NCI-H82 treated with DMSO at 0.1 percent for 48 hours (cell line): Measurements from ENCODE around the gene OR4C15.

Experiments
- DNase-seq: peaks from one replicate; lab custom pipeline; 2025; ENCODE audit not compliant: unreplicated experiment; lab: John Stamatoyannopoulos, UW

Gene OR4C15

DNA sequence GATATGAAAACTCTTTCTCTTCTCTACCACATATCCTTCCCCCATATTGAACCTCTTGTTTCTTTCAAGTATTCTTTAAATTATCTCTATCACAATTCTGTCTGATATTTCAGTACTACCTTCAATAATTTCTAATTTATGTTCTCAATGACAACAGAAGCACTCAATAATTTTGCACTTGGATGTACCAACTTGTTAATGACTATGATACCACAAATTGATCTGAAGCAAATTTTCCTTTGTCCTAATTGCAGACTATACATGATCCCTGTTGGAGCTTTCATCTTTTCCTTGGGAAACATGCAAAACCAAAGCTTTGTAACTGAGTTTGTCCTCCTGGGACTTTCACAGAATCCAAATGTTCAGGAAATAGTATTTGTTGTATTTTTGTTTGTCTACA, at the start of gene OR4C15:
TSS of gene OR4C15 (plus strand) at position 301 of the 400 bp plus-strand sequence. CDS start at position 301, 0 bp downstream.
- no peak for DNase-seq

DNA sequence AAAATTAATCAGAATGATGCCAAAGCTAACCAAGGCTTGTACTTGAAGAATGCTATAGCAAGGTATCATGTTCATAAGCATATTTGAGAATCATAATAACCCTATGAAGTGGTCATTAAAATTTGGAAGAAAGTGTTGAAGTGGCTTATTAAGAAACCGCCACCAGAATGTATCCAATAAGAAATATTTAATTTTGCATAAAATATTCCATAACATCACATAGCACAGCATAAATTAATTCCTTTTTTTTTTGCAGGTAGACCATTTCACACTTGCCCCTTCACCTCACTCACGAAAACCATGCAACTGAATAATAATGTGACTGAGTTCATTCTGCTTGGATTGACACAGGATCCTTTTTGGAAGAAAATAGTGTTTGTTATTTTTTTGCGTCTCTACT, 17.6 kb downstream of the OR4C15 start, which contains the start of gene OR4C16:
TSS of gene OR4C16 (plus strand) at position 301 of the 400 bp plus-strand sequence. CDS start at position 301, 0 bp downstream.
- no peak for DNase-seq

DNA sequence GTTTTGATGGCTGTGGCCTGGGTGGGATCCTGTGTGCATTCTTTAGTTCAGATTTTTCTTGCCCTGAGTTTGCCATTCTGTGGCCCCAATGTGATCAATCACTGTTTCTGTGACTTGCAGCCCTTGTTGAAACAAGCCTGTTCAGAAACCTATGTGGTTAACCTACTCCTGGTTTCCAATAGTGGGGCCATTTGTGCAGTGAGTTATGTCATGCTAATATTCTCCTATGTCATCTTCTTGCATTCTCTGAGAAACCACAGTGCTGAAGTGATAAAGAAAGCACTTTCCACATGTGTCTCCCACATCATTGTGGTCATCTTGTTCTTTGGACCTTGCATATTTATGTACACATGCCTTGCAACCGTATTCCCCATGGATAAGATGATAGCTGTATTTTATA, 18.3 kb downstream of the OR4C15 start:
- DNase-seq, result no peak
